CD8-positive, alpha-beta memory T cell (primary cell): Measurements from ENCODE around the gene OAS1. TPM values are rescaled to one million over a fixed set of nuclear protein-coding genes. Genes with fewer than 3 reads are reported as not detected.

ENCODE experiments used
- CTCF ChIA-PET: fragments of 350-600 bp; sonication (Branson Sonifier 250); formaldehyde crosslinking; loops from one replicate; lab custom pipeline; 2021; ENCODE audit warnings: antibody characterized with exemption; lab: Charles Lee
- POLR2A ChIA-PET: fragments of 350-600 bp; sonication (Branson Sonifier 250); formaldehyde crosslinking; loops from one replicate; lab custom pipeline; 2021; ENCODE audit warnings: antibody characterized with exemption; lab: Charles Lee
- DNase-seq, 5 donors: peaks; one replicate each; pipeline versions ENCODE4 v3.0.0 to v3.0.0-alpha.2; 2020 to 2022; ENCODE audit warnings: mixed read lengths in 1 of 5
- H3K27ac ChIP-seq: one replicate; pipeline ENCODE4 v1.7.0; 2013; ENCODE audit warnings: low read depth, mild to moderate bottlenecking, low read length, moderate library complexity
- H3K27me3 ChIP-seq: 2 replicates; pipeline ENCODE4 v1.7.0; 2013; ENCODE audit warnings: low read length, mild to moderate bottlenecking; ENCODE audit not compliant: insufficient read depth, poor library complexity, severe bottlenecking
- H3K36me3 ChIP-seq: 2 replicates; pipeline ENCODE4 v1.7.0; 2013; ENCODE audit warnings: mild to moderate bottlenecking, low read length, moderate library complexity; ENCODE audit not compliant: insufficient read depth
- H3K4me1 ChIP-seq: 2 replicates; pipeline ENCODE4 v1.7.0; 2013; ENCODE audit warnings: mild to moderate bottlenecking, low read length, moderate library complexity; ENCODE audit not compliant: insufficient read depth
- H3K4me3 ChIP-seq: 2 replicates; pipeline ENCODE4 v1.7.0; 2013; ENCODE audit warnings: mild to moderate bottlenecking, low read length
- H3K9me3 ChIP-seq: 2 replicates; pipeline ENCODE4 v1.7.0; 2013; ENCODE audit warnings: mild to moderate bottlenecking, low read length
- H3K27ac Mint-ChIP-seq, 8 donors: one replicate each; pipeline ENCODE4 v1.8.0; 2020 to 2021; ENCODE audit warnings: mixed read lengths in 8 of 8, mild to moderate bottlenecking in 6 of 8, inconsistent platforms in 3 of 8, moderate library complexity in 3 of 8
- H3K27me3 Mint-ChIP-seq, 2 donors: one replicate each; pipeline ENCODE4 v1.8.0; 2020 to 2021; ENCODE audit warnings: mixed read lengths in 2 of 2, mild to moderate bottlenecking in 1 of 2, moderate library complexity in 1 of 2
- H3K36me3 Mint-ChIP-seq, 3 donors: one replicate each; pipeline ENCODE4 v1.8.0; 2020 to 2021; ENCODE audit warnings: mixed read lengths in 3 of 3, inconsistent platforms in 1 of 3, mild to moderate bottlenecking in 1 of 3
- H3K4me1 Mint-ChIP-seq, 3 donors: one replicate each; pipeline ENCODE4 v1.8.0; 2020 to 2021; ENCODE audit warnings: mixed read lengths in 3 of 3, inconsistent platforms in 1 of 3, mild to moderate bottlenecking in 1 of 3
- H3K4me3 Mint-ChIP-seq, 7 donors: one replicate each; pipeline ENCODE4 v1.8.0; 2020 to 2021; ENCODE audit warnings: mixed read lengths in 7 of 7, mild to moderate bottlenecking in 6 of 7, moderate library complexity in 4 of 7, inconsistent platforms in 2 of 7
- H3K9me3 Mint-ChIP-seq, 5 donors: one replicate each; pipeline ENCODE4 v1.8.0; 2020 to 2022; ENCODE audit warnings: mixed read lengths in 5 of 5, mild to moderate bottlenecking in 3 of 5, moderate library complexity in 2 of 5, inconsistent platforms in 1 of 5
- polyA plus RNA-seq: library from polyadenylated mRNA; unstranded; fragments of 300-500 nt; fragmentation: Illumina TruSeq; gene quantifications from one replicate; pipeline ENCODE4 v1.2.3, GENCODE V29; 2021
- total RNA-seq, 2 experiments: library from RNA; stranded (reverse); gene quantifications; one replicate each; pipeline ENCODE4 v1.2.3, GENCODE V29; 2021

Gene OAS1
- total RNA-seq (1 to 10 TPM; 4.5 to 5.5 TPM), polyA plus RNA-seq (38.5 TPM)

GRCh38 chr12:112906712-112907414 lies at the start of gene OAS1:
Gene OAS1, plus strand, starts transcription at chr12:112906962. Its CDS starts 78 bp downstream, at chr12:112907040.
- Mint-ChIP-seq H3K36me3 (peaks cover 3 to 15% (median 13%) of the 10 kb centered on the region in 3 donors), H3K27ac (peak within 1 kb of the TSS; percentile 68 to 99 (median 94)), H3K4me3 (peak within 1 kb of the TSS; percentile 93 to 98 (median 95)), H3K9me3 (no peaks in the 10 kb centered on the region), H3K27me3 (no peaks in the 10 kb centered on the region), H3K4me1 (peaks cover 60 to 86% (median 67%) of the 10 kb centered on the region in 3 donors)
- ChIA-PET CTCF (interaction anchor here (1.7 to 2.9 kb wide), 2 partner anchors 71 to 86 kb away, joined by 8 to 10 read pairs; partner anchors contain the start of gene OAS2), POLR2A (interaction anchor here (1.8 to 3.8 kb wide), 2 partner anchors 31 to 72 kb away, joined by 6 to 21 read pairs; partner anchors contain the start of genes OAS2 and OAS3)
- H3K36me3 ChIP-seq: no peaks in the 10 kb centered on the region
- no peaks in the 10 kb centered on the region for H3K27me3 ChIP-seq
- H3K27ac ChIP-seq: peak within 1 kb of the TSS; percentile 57
- peak within 1 kb of the TSS; percentile 91 for H3K4me3 ChIP-seq
- no peaks in the 10 kb centered on the region for H3K9me3 ChIP-seq
- peaks cover 60% of the 10 kb centered on the region for H3K4me1 ChIP-seq
- DNase-seq: peak in 2 of 5 donors; percentile 26 to 30

GRCh38 chr12:112859291-112859690 lies 47.5 kb upstream of the OAS1 start:
- Mint-ChIP-seq H3K4me1 (peaks cover 0 to 2% (median 0%) of the 10 kb centered on the region in 3 donors), H3K36me3 (no peaks in the 10 kb centered on the region), H3K4me3 (peak overlapping the region in 1 of 7 donors; percentile 5), H3K27me3 (peaks cover 35 to 61% of the 10 kb centered on the region in 2 donors), H3K27ac (no peak overlapping the region), H3K9me3 (peaks cover 0 to 2% (median 0%) of the 10 kb centered on the region in 5 donors)
- CTCF ChIA-PET: no interaction called here
- H3K4me3 ChIP-seq: no peak overlapping the region
- peaks cover 10% of the 10 kb centered on the region for H3K27me3 ChIP-seq
- no peaks in the 10 kb centered on the region for H3K9me3 ChIP-seq
- H3K36me3 ChIP-seq: no peaks in the 10 kb centered on the region
- H3K4me1 ChIP-seq: no peaks in the 10 kb centered on the region
- POLR2A ChIA-PET: no interaction called here
- DNase-seq: no peak
- no peak overlapping the region for H3K27ac ChIP-seq

- Mint-ChIP-seq H3K36me3 (no peaks in the 10 kb centered on the region), H3K4me3 (no peak overlapping the region), H3K27me3 (peaks cover 40 to 64% of the 10 kb centered on the region in 2 donors), H3K4me1 (peaks cover 0 to 2% (median 0%) of the 10 kb centered on the region in 3 donors), H3K9me3 (peaks cover 0 to 2% (median 0%) of the 10 kb centered on the region in 5 donors), H3K27ac (no peak overlapping the region)
- peaks cover 6% of the 10 kb centered on the region for H3K27me3 ChIP-seq
- POLR2A ChIA-PET: no interaction called here
- H3K4me1 ChIP-seq: no peaks in the 10 kb centered on the region
- no peak overlapping the region for H3K4me3 ChIP-seq
- CTCF ChIA-PET: interaction anchor here (0.7 kb wide), 1 partner anchor 9 kb away, joined by 3 read pairs; no protein-coding TSS in a partner anchor
- no peaks in the 10 kb centered on the region for H3K9me3 ChIP-seq
- DNase-seq: no peak
- no peaks in the 10 kb centered on the region for H3K36me3 ChIP-seq
- H3K27ac ChIP-seq: no peak overlapping the region
Observed at GRCh38 chr12:112860181-112860580, 46.6 kb upstream of the OAS1 start.

GRCh38 chr12:112861284-112861683 lies 45.5 kb upstream of the OAS1 start:
- no peaks in the 10 kb centered on the region for H3K27me3 ChIP-seq
- ChIA-PET CTCF (no interaction called here), POLR2A (no interaction called here)
- H3K4me1 Mint-ChIP-seq: peaks cover 0 to 2% (median 0%) of the 10 kb centered on the region in 3 donors
- H3K4me1 ChIP-seq: no peaks in the 10 kb centered on the region
- H3K4me3 Mint-ChIP-seq: no peak overlapping the region
- no peaks in the 10 kb centered on the region for H3K36me3 Mint-ChIP-seq
- no peak overlapping the region for H3K4me3 ChIP-seq
- H3K9me3 ChIP-seq: no peaks in the 10 kb centered on the region
- peaks cover 36 to 56% of the 10 kb centered on the region in 2 donors for H3K27me3 Mint-ChIP-seq
- H3K36me3 ChIP-seq: no peaks in the 10 kb centered on the region
- H3K27ac ChIP-seq: no peak overlapping the region
- DNase-seq: no peak
- no peaks in the 10 kb centered on the region for H3K9me3 Mint-ChIP-seq
- H3K27ac Mint-ChIP-seq: no peak overlapping the region

- no peak overlapping the region for H3K4me3 Mint-ChIP-seq
- ChIA-PET CTCF (no interaction called here), POLR2A (no interaction called here)
- H3K27me3 Mint-ChIP-seq: peaks cover 34 to 53% of the 10 kb centered on the region in 2 donors
- Histone ChIP-seq H3K4me1 (no peaks in the 10 kb centered on the region), H3K27me3 (no peaks in the 10 kb centered on the region), H3K9me3 (no peaks in the 10 kb centered on the region), H3K4me3 (no peak overlapping the region), H3K36me3 (no peaks in the 10 kb centered on the region), H3K27ac (no peak overlapping the region)
- DNase-seq: no peak
- H3K36me3 Mint-ChIP-seq: no peaks in the 10 kb centered on the region
- no peaks in the 10 kb centered on the region for H3K9me3 Mint-ChIP-seq
- no peak overlapping the region for H3K27ac Mint-ChIP-seq
- H3K4me1 Mint-ChIP-seq: peaks cover 0 to 2% (median 0%) of the 10 kb centered on the region in 3 donors
Observed at GRCh38 chr12:112862636-112863290, 44.0 kb upstream of the OAS1 start.

- Mint-ChIP-seq H3K36me3 (peaks cover 0 to 4% (median 0%) of the 10 kb centered on the region in 3 donors), H3K27me3 (peaks cover 26 to 63% of the 10 kb centered on the region in 2 donors), H3K4me3 (no peak overlapping the region), H3K4me1 (no peaks in the 10 kb centered on the region), H3K9me3 (peaks cover 0 to 2% (median 0%) of the 10 kb centered on the region in 5 donors), H3K27ac (no peak overlapping the region)
- no peak for DNase-seq
- Histone ChIP-seq H3K27ac (no peak overlapping the region), H3K9me3 (no peaks in the 10 kb centered on the region), H3K27me3 (no peaks in the 10 kb centered on the region), H3K4me1 (no peaks in the 10 kb centered on the region), H3K4me3 (no peak overlapping the region), H3K36me3 (no peaks in the 10 kb centered on the region)
- CTCF ChIA-PET: no interaction called here
- POLR2A ChIA-PET: no interaction called here
Observed at GRCh38 chr12:112868459-112869041, 38.2 kb upstream of the OAS1 start.

GRCh38 chr12:112869091-112869490 lies 37.7 kb upstream of the OAS1 start:
- DNase-seq: no peak
- Histone ChIP-seq H3K36me3 (no peaks in the 10 kb centered on the region), H3K27me3 (no peaks in the 10 kb centered on the region), H3K4me3 (no peak overlapping the region), H3K27ac (no peak overlapping the region), H3K9me3 (no peaks in the 10 kb centered on the region), H3K4me1 (no peaks in the 10 kb centered on the region)
- peaks cover 0 to 2% (median 0%) of the 10 kb centered on the region in 5 donors for H3K9me3 Mint-ChIP-seq
- H3K36me3 Mint-ChIP-seq: peaks cover 0 to 4% (median 0%) of the 10 kb centered on the region in 3 donors
- ChIA-PET POLR2A (no interaction called here), CTCF (no interaction called here)
- peaks cover 27 to 66% of the 10 kb centered on the region in 2 donors for H3K27me3 Mint-ChIP-seq
- no peaks in the 10 kb centered on the region for H3K4me1 Mint-ChIP-seq
- H3K4me3 Mint-ChIP-seq: no peak overlapping the region
- H3K27ac Mint-ChIP-seq: no peak overlapping the region
